Body of pancreas (tissue), 4 donors: ENCODE results near the gene SGTA. TPM values are rescaled to one million over a fixed set of nuclear protein-coding genes. Genes with fewer than 3 reads are reported as not detected.

Source experiments
- ATAC-seq: fragments of 150-250 bp; one replicate; pipeline ENCODE4 v1.9.1; 2016
- DNase-seq, 4 donors: peaks; one replicate each; pipeline ENCODE4 v3.0.0-alpha.2; 2019
- H3K27ac ChIP-seq, 4 donors: fragments of 200-600 bp; sonication (generic); 1 replicate in 3 of 4; 2 replicates in 1 of 4; pipeline versions ENCODE4 v1.5.1 to v1.6.1; 2016 to 2019; ENCODE audit warnings: mild to moderate bottlenecking in 1 of 4, mixed read lengths in 1 of 4, moderate library complexity in 1 of 4
- H3K27me3 ChIP-seq, 2 donors: fragments of 200-600 bp; sonication (generic); one replicate each; pipeline ENCODE4 v1.6.0; 2016; ENCODE audit warnings: mild to moderate bottlenecking in 1 of 2
- H3K36me3 ChIP-seq, 2 donors: fragments of 200-600 bp; sonication (generic); replicated peaks in 1 of 2; 2 replicates each; pipeline ENCODE4 v1.5.1; 2016; ENCODE audit warnings: low read depth in 2 of 2; ENCODE audit not compliant: insufficient read depth in 1 of 2
- H3K4me1 ChIP-seq: fragments of 200-600 bp; sonication (generic); one replicate; pipeline ENCODE4 v1.6.0; 2016
- H3K4me3 ChIP-seq, 2 donors: fragments of 200-600 bp; sonication (generic); 1 replicate in 1 of 2; 2 replicates in 1 of 2; pipeline ENCODE4 v1.5.1; 2016 to 2019
- H3K9me3 ChIP-seq, 3 donors: fragments of 200-600 bp; sonication (generic); 1 replicate in 2 of 3; 2 replicates in 1 of 3; pipeline ENCODE4 v1.5.1; 2016
- POLR2A ChIP-seq, 3 donors: fragments of 450-650 bp; IDR thresholded peaks; one replicate each; pipeline ENCODE4 v1.6.1; 2016; ENCODE audit warnings: antibody characterized with exemption in 3 of 3, mild to moderate bottlenecking in 2 of 3
- WGBS, 2 donors: methylation state at CpG; one replicate each; pipeline ENCODE4 v1.1.5; 2017; 5-methylcytosine and 5-hydroxymethylcytosine counted together
- intact Hi-C: fragments of 100-400 bp; cut with DNase I; formaldehyde crosslinking; loops from one replicate; pipeline ENCODE4 v1.15.1; 2023
- total RNA-seq, 2 donors: library from RNA; depleted of rRNA; stranded (reverse); fragments of >200 nt; gene quantifications; one replicate each; pipeline ENCODE4 v1.1.0, GENCODE V29; 2016
- TF ChIP-seq, protein P1 (sequence below), 7 experiments: fragments of 450-650 bp in 4 of 7; fragments of 200-600 bp in 3 of 7; sonication (generic) in 3 of 7; IDR thresholded peaks; one replicate each; pipeline ENCODE4 v1.5.1; 2016 to 2019; ENCODE audit warnings: antibody characterized with exemption in 7 of 7

Gene SGTA
- total RNA-seq, 2 donors from 2014 or later, result 24.6 to 41.5 TPM

DNA sequence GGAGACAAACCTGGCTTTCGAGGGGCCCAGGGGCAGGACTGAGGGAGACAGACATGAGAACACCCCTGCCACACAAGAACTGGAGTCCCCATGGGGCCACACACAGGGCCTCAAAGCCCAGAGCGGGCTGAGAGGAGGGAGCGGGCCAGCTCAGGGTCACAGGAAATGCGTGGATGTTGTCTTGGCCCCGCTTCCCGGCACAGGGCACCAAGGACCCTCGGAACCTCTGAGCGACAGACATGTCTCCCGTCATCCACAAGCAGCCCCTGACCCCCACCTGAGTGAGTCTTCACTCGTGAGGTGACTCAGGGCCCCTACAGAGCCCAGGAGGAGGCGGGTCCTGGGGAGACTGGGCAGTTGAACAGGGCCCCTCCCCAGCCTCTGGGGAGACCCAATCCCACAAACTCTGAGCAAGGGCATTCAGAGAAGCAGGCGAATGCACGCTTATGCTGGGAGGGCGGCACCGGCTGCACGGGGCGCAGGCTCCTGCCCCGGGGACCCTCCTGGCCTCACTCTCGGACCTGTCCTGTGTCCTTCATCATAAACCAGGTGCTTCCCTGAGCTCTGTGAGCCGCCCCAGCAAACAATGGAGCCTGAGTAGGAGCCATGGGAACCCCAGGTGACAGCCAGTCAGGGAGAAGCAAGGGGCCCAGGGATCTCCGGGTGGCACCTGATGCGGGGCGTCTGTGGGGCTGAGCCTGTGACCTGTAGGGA is 20.1 kb downstream of the SGTA start:
- TF ChIP-seq POLR2A (IDR thresholded peaks at IDR 0.05), result no peak
- TF ChIP-seq, protein P1, sequence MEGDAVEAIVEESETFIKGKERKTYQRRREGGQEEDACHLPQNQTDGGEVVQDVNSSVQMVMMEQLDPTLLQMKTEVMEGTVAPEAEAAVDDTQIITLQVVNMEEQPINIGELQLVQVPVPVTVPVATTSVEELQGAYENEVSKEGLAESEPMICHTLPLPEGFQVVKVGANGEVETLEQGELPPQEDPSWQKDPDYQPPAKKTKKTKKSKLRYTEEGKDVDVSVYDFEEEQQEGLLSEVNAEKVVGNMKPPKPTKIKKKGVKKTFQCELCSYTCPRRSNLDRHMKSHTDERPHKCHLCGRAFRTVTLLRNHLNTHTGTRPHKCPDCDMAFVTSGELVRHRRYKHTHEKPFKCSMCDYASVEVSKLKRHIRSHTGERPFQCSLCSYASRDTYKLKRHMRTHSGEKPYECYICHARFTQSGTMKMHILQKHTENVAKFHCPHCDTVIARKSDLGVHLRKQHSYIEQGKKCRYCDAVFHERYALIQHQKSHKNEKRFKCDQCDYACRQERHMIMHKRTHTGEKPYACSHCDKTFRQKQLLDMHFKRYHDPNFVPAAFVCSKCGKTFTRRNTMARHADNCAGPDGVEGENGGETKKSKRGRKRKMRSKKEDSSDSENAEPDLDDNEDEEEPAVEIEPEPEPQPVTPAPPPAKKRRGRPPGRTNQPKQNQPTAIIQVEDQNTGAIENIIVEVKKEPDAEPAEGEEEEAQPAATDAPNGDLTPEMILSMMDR (IDR thresholded peaks at IDR 0.05), result no peak
- H3K27me3 ChIP-seq, result no peaks in the 10 kb centered on the region
- H3K27ac ChIP-seq, result no peak overlapping the region
- H3K36me3 ChIP-seq, result peaks cover 7 to 8% of the 10 kb centered on the region in 2 donors
- no peak overlapping the region for H3K4me3 ChIP-seq
- DNase-seq, result no peak
- no peaks in the 10 kb centered on the region for H3K9me3 ChIP-seq
- ATAC-seq, result no peak
- WGBS, 2 donors, result 96 to 97% methylated on average over 6 to 16 of the region's 23 CpGs
- intact Hi-C loops, result no loop called here
- H3K4me1 ChIP-seq, result no peaks in the 10 kb centered on the region

DNA sequence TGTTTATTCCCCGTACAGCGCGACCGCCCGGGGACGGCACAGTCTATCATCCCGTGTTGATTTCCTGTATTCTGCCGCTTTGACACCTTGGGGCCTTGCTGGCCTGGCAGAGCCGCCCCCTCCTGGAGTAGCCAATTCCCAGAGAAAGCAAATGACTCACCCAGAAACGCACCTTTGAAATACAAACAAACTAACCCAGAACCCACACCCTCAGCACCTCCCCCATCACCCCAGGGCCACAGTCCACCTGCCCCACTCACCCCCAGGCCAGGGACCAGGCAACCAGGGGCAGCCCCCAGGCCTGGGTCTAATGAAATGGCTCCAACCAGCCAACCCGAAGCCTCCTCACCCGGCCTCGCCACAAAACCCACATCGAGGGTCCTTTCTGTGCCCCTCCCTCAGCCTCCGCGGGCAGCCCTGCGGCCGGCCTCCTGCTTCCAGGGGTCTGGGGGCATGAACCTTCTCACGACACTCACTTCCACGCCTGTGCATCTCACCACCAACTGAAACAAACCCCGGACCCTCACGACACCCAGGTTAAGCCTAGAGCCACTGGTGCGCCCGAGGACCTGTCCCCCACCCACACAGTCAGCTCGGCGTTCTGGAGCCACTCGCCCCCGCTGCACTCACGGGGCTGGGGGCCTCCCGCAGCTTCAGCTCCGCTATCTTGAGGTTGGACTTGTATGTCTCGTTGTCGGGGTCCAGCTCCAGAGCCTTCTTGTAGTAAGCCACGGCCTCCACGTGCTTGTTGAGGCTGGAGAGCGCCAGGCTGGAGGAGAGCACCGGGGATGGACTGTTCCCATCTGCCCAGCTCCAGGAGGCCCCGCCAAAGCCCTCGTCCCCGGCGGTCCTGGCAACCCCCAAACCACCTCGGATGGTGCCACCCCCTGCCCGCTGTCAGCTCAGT is 20.9 kb downstream of the SGTA start:
- H3K4me1 ChIP-seq, result no peaks in the 10 kb centered on the region
- no peak overlapping the region for H3K4me3 ChIP-seq
- no peak for TF ChIP-seq POLR2A (IDR thresholded peaks at IDR 0.05)
- TF ChIP-seq, protein P1 (IDR thresholded peaks at IDR 0.05), result no peak
- ATAC-seq, result no peak
- DNase-seq, result no peak
- H3K27me3 ChIP-seq, result no peaks in the 10 kb centered on the region
- no peaks in the 10 kb centered on the region for H3K9me3 ChIP-seq
- H3K36me3 ChIP-seq, result peaks cover 7 to 12% of the 10 kb centered on the region in 2 donors
- intact Hi-C loops, result no loop called here
- no peak overlapping the region for H3K27ac ChIP-seq
- 92 to 93% methylated on average over 13 to 43 of the region's 43 CpGs for WGBS, 2 donors

DNA sequence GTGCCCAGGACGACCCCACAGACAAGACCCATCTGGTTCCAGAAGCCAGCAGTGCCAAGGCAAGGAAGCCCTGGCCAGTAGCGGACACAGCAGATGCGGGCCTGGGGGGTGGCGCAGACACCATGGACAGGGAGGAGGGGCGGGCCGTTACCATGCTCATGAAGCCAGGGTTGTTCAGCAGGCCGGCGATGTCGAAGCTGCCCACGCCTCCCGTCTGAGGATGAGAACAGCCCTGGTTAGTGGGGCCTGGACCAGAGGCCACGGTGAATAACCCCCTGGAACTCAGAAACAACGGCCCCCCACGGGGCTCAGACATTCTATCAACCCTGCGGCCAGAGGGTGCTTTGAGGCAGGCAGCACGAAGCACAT is 21.8 kb downstream of the SGTA start:
- H3K4me1 ChIP-seq, result no peaks in the 10 kb centered on the region
- H3K36me3 ChIP-seq, result peaks cover 5 to 10% of the 10 kb centered on the region in 2 donors
- no peak overlapping the region for H3K4me3 ChIP-seq
- TF ChIP-seq POLR2A (IDR thresholded peaks at IDR 0.05), result no peak
- TF ChIP-seq, protein P1 (IDR thresholded peaks at IDR 0.05), result no peak
- no peak for DNase-seq
- no peak for ATAC-seq
- H3K27me3 ChIP-seq, result no peaks in the 10 kb centered on the region
- no peaks in the 10 kb centered on the region for H3K9me3 ChIP-seq
- intact Hi-C loops, result no loop called here
- WGBS, 2 donors, result 91% methylated on average over 11 to 16 of the region's 16 CpGs
- H3K27ac ChIP-seq, result no peak overlapping the region

DNA sequence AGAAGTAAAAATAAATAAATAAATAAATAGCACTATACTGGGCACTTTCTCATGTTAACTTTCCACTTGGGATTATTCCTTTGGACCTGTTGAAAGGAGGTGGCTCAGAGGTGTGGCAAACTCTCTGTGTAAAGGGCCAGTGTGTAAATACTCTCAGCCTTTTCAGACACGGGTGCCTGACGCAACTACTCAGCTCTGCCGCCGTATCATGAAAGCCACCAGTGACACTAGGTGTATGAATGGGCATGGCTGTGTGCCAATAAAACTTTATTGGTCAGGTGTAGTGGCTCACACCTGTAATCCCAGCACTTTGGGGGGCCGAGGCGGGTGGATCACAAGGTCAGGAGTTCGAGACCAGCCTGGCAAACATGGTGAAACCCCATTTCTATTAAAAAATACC is 23.1 kb downstream of the SGTA start:
- DNase-seq (no peak), ATAC-seq (no peak)
- peaks cover 6 to 13% of the 10 kb centered on the region in 2 donors for H3K36me3 ChIP-seq
- no peaks in the 10 kb centered on the region for H3K4me1 ChIP-seq
- no peaks in the 10 kb centered on the region for H3K27me3 ChIP-seq
- intact Hi-C loops, result no loop called here
- TF ChIP-seq, protein P1 (IDR thresholded peaks at IDR 0.05), result no peak
- no peak for TF ChIP-seq POLR2A (IDR thresholded peaks at IDR 0.05)
- H3K27ac ChIP-seq, result no peak overlapping the region
- WGBS, 2 donors, result 96 to 98% methylated on average over 7 of the region's 7 CpGs
- no peaks in the 10 kb centered on the region for H3K9me3 ChIP-seq
- no peak overlapping the region for H3K4me3 ChIP-seq
